H1 (cell line): ENCODE data around the gene KBTBD12.

ENCODE experiments used
- BACH1 ChIP-seq: IDR thresholded peaks from 2 replicates; pipeline ENCODE4 v1.6.1; 2012; ENCODE audit warnings: low read length, improper control_type of control experiment
- CEBPB ChIP-seq: IDR thresholded peaks from 2 replicates; pipeline ENCODE4 v1.6.1; 2012; ENCODE audit warnings: low read depth, low read length
- CHD2 ChIP-seq: IDR thresholded peaks from 2 replicates; pipeline ENCODE4 v1.6.1; 2012; ENCODE audit warnings: low read length, improper control_type of control experiment
- FOSL1 ChIP-seq: IDR thresholded peaks from 2 replicates; pipeline ENCODE4 v1.6.1; 2011; ENCODE audit warnings: mild to moderate bottlenecking, low read depth, low read length, moderate library complexity; ENCODE audit not compliant: insufficient read depth
- GABPA ChIP-seq: IDR thresholded peaks from 2 replicates; pipeline ENCODE4 v1.6.1; 2011; ENCODE audit warnings: mild to moderate bottlenecking, low read length, moderate library complexity, borderline replicate concordance; ENCODE audit not compliant: insufficient read depth
- PHF8 ChIP-seq: fragments of 200-600 bp; sonication (generic); conservative IDR thresholded peaks from 2 replicates; pipeline ENCODE4 v1.7.1; 2012; ENCODE audit warnings: low read depth, mild to moderate bottlenecking, inconsistent platforms, low read length, moderate library complexity
- POLR2A ChIP-seq, 2 experiments: IDR thresholded peaks; 1 replicate in 1 of 2; 2 replicates in 1 of 2; pipeline ENCODE4 v1.6.1; 2011; ENCODE audit warnings: low read depth in 2 of 2, low read length in 2 of 2, mild to moderate bottlenecking in 2 of 2; ENCODE audit errors: control extremely low read depth in 1 of 2
- SIRT6 ChIP-seq: IDR thresholded peaks from one replicate; pipeline ENCODE4 v1.7.1; 2012; ENCODE audit warnings: low read length, inconsistent platforms
- TAF7 ChIP-seq: optimal IDR thresholded peaks from 2 replicates; pipeline ENCODE3; 2011; ENCODE audit warnings: low read depth, mild to moderate bottlenecking, inconsistent platforms, low read length, moderate library complexity, borderline replicate concordance
- TF ChIP-seq, protein P1 (sequence below), 3 experiments: IDR thresholded peaks; 1 replicate in 2 of 3; 2 replicates in 1 of 3; pipeline versions ENCODE4 v1.5.1 to v1.6.1; 2011; ENCODE audit warnings: low read length in 3 of 3, mild to moderate bottlenecking in 3 of 3, inconsistent platforms in 2 of 3, low read depth in 1 of 3, moderate library complexity in 1 of 3; ENCODE audit not compliant: insufficient read depth in 1 of 3; ENCODE audit errors: control extremely low read depth in 1 of 3

DNA sequence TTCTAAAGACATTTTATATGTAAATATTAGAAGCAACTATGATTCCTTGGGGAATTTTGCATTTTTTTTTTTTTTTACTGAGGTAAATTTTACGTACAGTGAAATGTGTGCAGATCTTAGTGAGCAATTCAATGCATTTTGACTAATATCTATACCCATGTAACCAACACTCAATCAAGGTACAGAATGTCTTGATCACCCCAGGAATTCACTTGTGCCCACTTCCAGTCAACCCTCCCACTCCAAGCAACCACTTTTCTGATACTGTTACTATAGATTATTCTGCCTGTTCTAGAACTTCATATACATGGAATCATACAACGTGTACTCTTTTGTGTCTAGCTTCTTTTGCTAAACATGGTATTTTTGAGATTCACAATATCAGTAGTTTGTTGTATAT lies 47.6 kb upstream of the KBTBD12 start:
- TF ChIP-seq GABPA (no peak), CHD2 (no peak), FOSL1 (no peak), SIRT6 (no peak), PHF8 (no peak), TAF7 (no peak), CEBPB (no peak), POLR2A (IDR thresholded peaks at IDR 0.05; ENCODE audit: control extremely low read depth in 1 of 2, low read depth in 2 of 2, low read length in 2 of 2) (no peak), BACH1 (no peak)
- TF ChIP-seq, protein P1, sequence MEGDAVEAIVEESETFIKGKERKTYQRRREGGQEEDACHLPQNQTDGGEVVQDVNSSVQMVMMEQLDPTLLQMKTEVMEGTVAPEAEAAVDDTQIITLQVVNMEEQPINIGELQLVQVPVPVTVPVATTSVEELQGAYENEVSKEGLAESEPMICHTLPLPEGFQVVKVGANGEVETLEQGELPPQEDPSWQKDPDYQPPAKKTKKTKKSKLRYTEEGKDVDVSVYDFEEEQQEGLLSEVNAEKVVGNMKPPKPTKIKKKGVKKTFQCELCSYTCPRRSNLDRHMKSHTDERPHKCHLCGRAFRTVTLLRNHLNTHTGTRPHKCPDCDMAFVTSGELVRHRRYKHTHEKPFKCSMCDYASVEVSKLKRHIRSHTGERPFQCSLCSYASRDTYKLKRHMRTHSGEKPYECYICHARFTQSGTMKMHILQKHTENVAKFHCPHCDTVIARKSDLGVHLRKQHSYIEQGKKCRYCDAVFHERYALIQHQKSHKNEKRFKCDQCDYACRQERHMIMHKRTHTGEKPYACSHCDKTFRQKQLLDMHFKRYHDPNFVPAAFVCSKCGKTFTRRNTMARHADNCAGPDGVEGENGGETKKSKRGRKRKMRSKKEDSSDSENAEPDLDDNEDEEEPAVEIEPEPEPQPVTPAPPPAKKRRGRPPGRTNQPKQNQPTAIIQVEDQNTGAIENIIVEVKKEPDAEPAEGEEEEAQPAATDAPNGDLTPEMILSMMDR (IDR thresholded peaks at IDR 0.05; ENCODE audit: control extremely low read depth in 1 of 3, insufficient read depth in 1 of 3, low read depth in 1 of 3, low read length in 3 of 3), result no peak
